Keratinocyte (primary cell): ENCODE data around the gene RAMAC. TPM values are rescaled to one million over a fixed set of nuclear protein-coding genes. Genes with fewer than 3 reads are reported as not detected.

Experiments used
- DNase-seq: peaks from one replicate; pipeline ENCODE4 v3.0.0-alpha.2; 2011; ENCODE audit warnings: low read depth, missing footprints, low spot score
- FAIRE-seq: peaks from 2 replicates; lab custom pipeline; 2011; peaks lifted over from hg19 to GRCh38; lab: Jason Lieb, UNC
- H2AFZ ChIP-seq: 2 replicates; pipeline ENCODE4 v1.6.0; 2012; ENCODE audit warnings: low read length, control low read depth, inconsistent platforms; ENCODE audit not compliant: control insufficient read depth
- H3K27ac ChIP-seq: 2 replicates; pipeline ENCODE4 v1.5.1; 2011; ENCODE audit warnings: low read length; ENCODE audit not compliant: control insufficient read depth, insufficient read depth
- H3K27me3 ChIP-seq: 3 replicates; pipeline ENCODE4 v1.6.0; 2011; ENCODE audit warnings: low read length; ENCODE audit not compliant: control insufficient read depth, insufficient read depth; ENCODE audit errors: extremely low read depth
- H3K36me3 ChIP-seq, 2 experiments: 2 replicates in 1 of 2; 3 replicates in 1 of 2; pipeline ENCODE4 v1.5.1; 2011; ENCODE audit warnings: low read length in 2 of 2, mild to moderate bottlenecking in 1 of 2; ENCODE audit not compliant: control insufficient read depth in 2 of 2, insufficient read depth in 2 of 2; ENCODE audit errors: extremely low read depth in 1 of 2
- H3K4me1 ChIP-seq: 3 replicates; pipeline ENCODE4 v1.5.1; 2011; ENCODE audit warnings: low read length; ENCODE audit not compliant: control insufficient read depth, insufficient read depth; ENCODE audit errors: extremely low read depth
- H3K4me2 ChIP-seq: 3 replicates; pipeline ENCODE4 v1.6.0; 2011; ENCODE audit warnings: low read depth, low read length; ENCODE audit not compliant: control insufficient read depth, insufficient read depth; ENCODE audit errors: extremely low read depth
- H3K4me3 ChIP-seq, 3 experiments: fragments of 200-600 bp in 1 of 3; sonication (generic) in 1 of 3; 2 replicates in 2 of 3; 3 replicates in 1 of 3; pipeline ENCODE4 v1.5.1; 2011 to 2016; ENCODE audit warnings: low read length in 3 of 3, mild to moderate bottlenecking in 3 of 3, control low read depth in 2 of 3, inconsistent platforms in 1 of 3, low read depth in 1 of 3, mixed read lengths in 1 of 3, mixed run types in 1 of 3, moderate library complexity in 1 of 3; ENCODE audit not compliant: control insufficient read depth in 2 of 3, insufficient read depth in 2 of 3; ENCODE audit errors: extremely low read depth in 1 of 3
- H3K79me2 ChIP-seq: 2 replicates; pipeline ENCODE4 v1.6.0; 2012; ENCODE audit warnings: low read length; ENCODE audit not compliant: control insufficient read depth, insufficient read depth
- H3K9ac ChIP-seq: 3 replicates; pipeline ENCODE4 v1.6.0; 2011; ENCODE audit warnings: low read length; ENCODE audit not compliant: control insufficient read depth, insufficient read depth; ENCODE audit errors: extremely low read depth
- H3K9me1 ChIP-seq: 3 replicates; pipeline ENCODE4 v1.6.0; 2011; ENCODE audit warnings: low read length; ENCODE audit not compliant: control insufficient read depth, insufficient read depth; ENCODE audit errors: extremely low read depth
- H3K9me3 ChIP-seq: 2 replicates; pipeline ENCODE4 v1.5.1; 2012; ENCODE audit warnings: low read depth, low read length; ENCODE audit not compliant: control insufficient read depth
- H4K20me1 ChIP-seq: 3 replicates; pipeline ENCODE4 v1.6.0; 2011; ENCODE audit warnings: low read length; ENCODE audit not compliant: control insufficient read depth, insufficient read depth; ENCODE audit errors: extremely low read depth
- CTCF ChIP-seq, 3 experiments: IDR thresholded peaks in 1 of 3; conservative IDR thresholded peaks in 1 of 3; optimal IDR thresholded peaks in 1 of 3; 2 replicates in 2 of 3; 3 replicates in 1 of 3; pipeline versions ENCODE3 to v1.5.1; 2011; ENCODE audit warnings: low read length in 3 of 3, mild to moderate bottlenecking in 3 of 3, moderate library complexity in 2 of 3, control low read depth in 1 of 3, inconsistent platforms in 1 of 3; ENCODE audit not compliant: insufficient read depth in 2 of 3; ENCODE audit errors: extremely low read depth in 1 of 3
- EZH2 ChIP-seq: IDR thresholded peaks from one replicate; pipeline ENCODE4 v1.6.1; 2012; ENCODE audit warnings: inconsistent platforms, mild to moderate bottlenecking, low read length, moderate library complexity
- dilution Hi-C: fragments of 300-500 bp; cut with MboI; formaldehyde crosslinking; loops from one replicate; pipeline ENCODE4 v1.7.0; 2020; ENCODE audit warnings: low sequenced_read_pairs; ENCODE audit not compliant: extremely low pct_ligation_motif_present
- polyA plus RNA-seq, 5 experiments: library from polyadenylated mRNA; depleted of rRNA in 3 of 5; stranded (reverse) in 3 of 5; stranded (forward) in 1 of 5; unstranded in 1 of 5; fragments of >200 nt; gene quantifications; 1 replicate in 1 of 5; 2 replicates in 3 of 5; 3 replicates in 1 of 5; pipeline versions ENCODE4 v1.2.1 to v1.2.3, GENCODE V29; 2011 to 2012; ENCODE audit warnings: missing spikeins in 2 of 5, low read depth in 1 of 5, low replicate concordance in 1 of 5

The RAMAC gene
- polyA plus RNA-seq, 1 donor (not counting 4 experiments of a cell fraction or from before 2014, with no cell fraction given): 35.3 TPM

- H3K9ac ChIP-seq: no peak overlapping the region
- dilution Hi-C loops: no loop called here
- no peak overlapping the region for H3K4me2 ChIP-seq
- H3K4me3 ChIP-seq: no peak overlapping the region
- H3K9me1 ChIP-seq: no peaks in the 10 kb centered on the region
- H4K20me1 ChIP-seq: no peaks in the 10 kb centered on the region
- TF ChIP-seq CTCF (optimal IDR thresholded peaks at IDR 0.05 in 1 of 3, IDR thresholded peaks at IDR 0.05 in 1 of 3, conservative IDR thresholded peaks at IDR 0.05 in 1 of 3; ENCODE audit: extremely low read depth in 1 of 3, insufficient read depth in 2 of 3, low read length in 3 of 3) (no peak), EZH2 (no peak)
- H3K79me2 ChIP-seq: no peaks in the 10 kb centered on the region
- no peaks in the 10 kb centered on the region for H3K4me1 ChIP-seq
- peaks cover 4% of the 10 kb centered on the region for H3K27me3 ChIP-seq
- FAIRE-seq: no peak
- no peak overlapping the region for H3K27ac ChIP-seq
- no peak overlapping the region for H2AFZ ChIP-seq
- no peaks in the 10 kb centered on the region for H3K36me3 ChIP-seq
- no peak for DNase-seq
- H3K9me3 ChIP-seq: no peaks in the 10 kb centered on the region
Observed at GRCh38 chr15:82970696-82971095, 15.3 kb upstream of the RAMAC start.

DNA sequence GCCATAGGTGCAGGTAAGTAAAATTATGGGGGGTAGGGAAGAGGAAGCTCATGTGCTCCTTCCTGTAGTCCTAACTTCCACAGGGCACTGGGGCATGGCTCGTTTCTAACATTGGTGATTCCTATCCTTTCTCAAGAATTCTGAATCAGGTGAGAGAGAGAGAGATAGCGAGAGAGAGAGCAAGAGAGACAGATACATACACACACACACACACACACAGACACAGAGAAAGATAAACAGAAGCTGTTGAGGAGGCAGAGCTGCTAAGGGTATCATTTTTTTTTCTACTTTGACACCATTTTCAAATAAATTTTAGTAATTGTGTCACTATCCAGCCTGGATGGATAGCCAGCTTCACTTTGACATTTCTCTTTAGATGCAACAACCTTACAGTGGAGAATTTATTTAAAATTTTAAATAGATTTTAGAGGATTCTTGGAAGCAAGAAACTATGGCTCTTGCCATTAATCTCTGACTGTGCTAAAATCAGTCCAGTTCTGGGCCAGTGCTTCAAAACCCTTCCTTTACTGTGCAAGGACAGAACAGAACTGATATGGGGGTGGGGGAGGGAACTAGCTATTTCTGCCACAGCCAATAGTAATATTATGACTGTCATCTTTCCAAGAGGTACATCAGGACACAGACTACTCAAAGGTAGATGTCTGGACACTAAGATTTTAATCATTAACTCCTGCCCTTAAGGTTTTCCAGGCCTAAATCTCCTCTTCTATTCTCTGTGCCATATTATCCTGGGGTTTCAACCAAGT, 14.6 kb upstream of the RAMAC start:
- H3K9ac ChIP-seq: no peak overlapping the region
- no peak for TF ChIP-seq EZH2
- no peak for TF ChIP-seq CTCF (optimal IDR thresholded peaks at IDR 0.05 in 1 of 3, IDR thresholded peaks at IDR 0.05 in 1 of 3, conservative IDR thresholded peaks at IDR 0.05 in 1 of 3; ENCODE audit: extremely low read depth in 1 of 3, insufficient read depth in 2 of 3, low read length in 3 of 3)
- FAIRE-seq: no peak

More for the DNA sequence above, 14.6 kb upstream of the RAMAC start:
- Histone ChIP-seq H3K4me1 (no peaks in the 10 kb centered on the region), H3K27ac (no peak overlapping the region), H3K27me3 (peaks cover 4% of the 10 kb centered on the region), H3K79me2 (no peaks in the 10 kb centered on the region), H3K4me2 (no peak overlapping the region), H3K36me3 (no peaks in the 10 kb centered on the region), H4K20me1 (no peaks in the 10 kb centered on the region), H3K9me3 (no peaks in the 10 kb centered on the region), H2AFZ (no peak overlapping the region), H3K4me3 (no peak overlapping the region), H3K9me1 (no peaks in the 10 kb centered on the region)
- DNase-seq: no peak
- dilution Hi-C loops: no loop called here
